Medulla oblongata (tissue), 1 donor: ENCODE measurements around the gene SPART.

Experiments used
- DNase-seq: peaks from one replicate; pipeline ENCODE4 v3.0.0-alpha.2; 2015; ENCODE audit errors: extremely low spot score

The SPART gene, protein sequence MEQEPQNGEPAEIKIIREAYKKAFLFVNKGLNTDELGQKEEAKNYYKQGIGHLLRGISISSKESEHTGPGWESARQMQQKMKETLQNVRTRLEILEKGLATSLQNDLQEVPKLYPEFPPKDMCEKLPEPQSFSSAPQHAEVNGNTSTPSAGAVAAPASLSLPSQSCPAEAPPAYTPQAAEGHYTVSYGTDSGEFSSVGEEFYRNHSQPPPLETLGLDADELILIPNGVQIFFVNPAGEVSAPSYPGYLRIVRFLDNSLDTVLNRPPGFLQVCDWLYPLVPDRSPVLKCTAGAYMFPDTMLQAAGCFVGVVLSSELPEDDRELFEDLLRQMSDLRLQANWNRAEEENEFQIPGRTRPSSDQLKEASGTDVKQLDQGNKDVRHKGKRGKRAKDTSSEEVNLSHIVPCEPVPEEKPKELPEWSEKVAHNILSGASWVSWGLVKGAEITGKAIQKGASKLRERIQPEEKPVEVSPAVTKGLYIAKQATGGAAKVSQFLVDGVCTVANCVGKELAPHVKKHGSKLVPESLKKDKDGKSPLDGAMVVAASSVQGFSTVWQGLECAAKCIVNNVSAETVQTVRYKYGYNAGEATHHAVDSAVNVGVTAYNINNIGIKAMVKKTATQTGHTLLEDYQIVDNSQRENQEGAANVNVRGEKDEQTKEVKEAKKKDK

DNA sequence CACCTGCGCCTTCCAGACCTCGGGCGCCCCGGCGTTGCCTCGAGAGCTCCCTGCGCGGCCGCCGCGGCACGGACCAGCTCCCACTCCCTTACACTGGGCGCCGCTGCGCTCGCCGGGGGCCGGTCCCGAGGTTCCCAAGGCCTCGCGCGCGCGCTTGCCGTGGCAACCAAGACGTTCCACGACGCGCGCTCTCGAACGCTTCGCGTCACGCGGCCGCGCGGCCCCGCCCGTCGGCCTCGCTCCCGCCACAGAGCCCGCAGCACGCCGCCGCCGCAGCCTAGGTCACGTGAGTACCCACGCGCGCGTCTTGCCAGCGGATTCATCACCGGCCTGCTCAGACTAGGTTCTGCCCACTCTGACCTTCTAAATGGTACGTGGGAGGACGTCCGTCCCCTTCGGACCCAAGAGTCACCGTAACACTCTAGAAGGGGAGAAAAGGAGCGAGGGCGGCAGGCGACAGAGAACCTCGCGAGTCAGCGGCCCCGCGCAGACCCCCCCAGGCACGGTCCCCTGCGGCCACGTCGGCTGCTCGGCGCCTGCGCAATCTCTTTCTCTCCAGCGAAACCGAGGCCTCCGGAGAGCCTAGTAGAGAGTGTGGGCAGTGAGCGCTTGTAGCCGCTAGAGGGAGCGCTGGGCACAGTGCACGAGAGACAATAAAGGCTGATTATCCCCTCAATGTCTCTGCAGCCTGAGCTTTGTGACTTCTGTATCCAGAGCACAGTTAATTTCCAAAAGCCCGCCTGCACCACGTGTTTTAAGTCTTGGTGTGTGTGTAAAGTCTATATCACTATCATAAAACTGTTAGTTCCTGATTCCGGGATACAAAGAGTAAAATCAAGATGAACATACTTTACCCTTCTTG is at the start of gene SPART:
SPART (minus strand) TSS at position 173 of the 862 bp plus-strand sequence. CDS start 10,564 bp downstream, outside the sequence.
- peak; percentile 98 for DNase-seq

DNA sequence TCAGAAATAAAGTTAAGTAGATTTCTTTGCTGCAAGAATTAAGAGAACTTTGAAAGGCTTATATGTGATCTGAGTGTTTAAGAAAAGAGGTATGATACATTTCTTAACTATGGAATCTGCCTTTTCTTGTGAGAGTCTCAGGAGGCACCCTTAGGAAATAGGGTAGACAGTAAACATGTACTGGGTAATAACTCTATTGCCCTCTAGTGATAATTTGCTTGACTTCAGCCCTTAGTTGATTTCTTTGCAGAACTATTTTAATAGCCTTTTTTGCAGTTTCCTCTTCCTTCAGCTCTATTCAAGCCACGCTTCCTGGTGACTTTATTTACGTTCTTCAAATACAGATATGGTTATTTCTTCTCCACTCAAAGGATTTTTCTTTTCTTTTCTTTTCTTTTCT is 49.1 kb upstream of the SPART start:
- DNase-seq, result peak; percentile 71

DNA sequence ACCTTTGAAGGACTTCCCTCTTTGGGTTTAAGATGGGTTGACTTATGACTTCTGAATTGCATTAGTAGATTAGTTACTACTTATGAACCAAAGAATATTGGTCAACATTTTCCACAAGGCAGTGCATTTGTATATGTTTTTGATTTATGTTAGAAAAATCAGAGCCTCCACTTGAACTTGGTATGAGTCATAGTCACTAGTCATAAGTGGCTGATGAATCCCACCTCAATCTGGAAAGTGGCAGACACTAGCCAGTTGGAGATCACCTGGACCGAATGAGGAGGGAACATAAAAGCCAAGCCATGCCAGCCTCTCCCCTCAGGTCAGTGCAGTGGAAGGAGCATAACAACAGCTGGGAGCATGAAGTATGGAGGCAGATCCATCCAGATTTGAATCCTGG is 39.3 kb upstream of the SPART start:
- no peak for DNase-seq

DNA sequence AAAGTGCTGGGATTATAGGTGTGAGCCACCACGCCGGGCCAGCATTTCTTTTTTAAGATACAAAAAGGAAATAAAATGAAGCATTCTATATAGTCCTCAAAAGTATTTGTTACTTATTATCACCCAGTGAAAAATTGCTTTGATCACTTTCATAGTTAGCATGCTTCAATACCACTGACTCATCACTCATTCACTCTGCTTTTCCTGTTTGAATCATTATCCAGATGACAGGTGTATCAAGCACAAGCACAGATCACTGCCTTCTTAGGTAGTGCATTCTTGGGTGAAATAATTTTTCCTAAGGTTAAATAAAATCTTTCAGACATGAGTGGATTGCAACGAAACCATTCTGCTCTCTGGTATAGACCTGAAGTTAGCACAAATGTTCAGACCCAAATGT is 35.8 kb upstream of the SPART start:
- DNase-seq, result no peak

DNA sequence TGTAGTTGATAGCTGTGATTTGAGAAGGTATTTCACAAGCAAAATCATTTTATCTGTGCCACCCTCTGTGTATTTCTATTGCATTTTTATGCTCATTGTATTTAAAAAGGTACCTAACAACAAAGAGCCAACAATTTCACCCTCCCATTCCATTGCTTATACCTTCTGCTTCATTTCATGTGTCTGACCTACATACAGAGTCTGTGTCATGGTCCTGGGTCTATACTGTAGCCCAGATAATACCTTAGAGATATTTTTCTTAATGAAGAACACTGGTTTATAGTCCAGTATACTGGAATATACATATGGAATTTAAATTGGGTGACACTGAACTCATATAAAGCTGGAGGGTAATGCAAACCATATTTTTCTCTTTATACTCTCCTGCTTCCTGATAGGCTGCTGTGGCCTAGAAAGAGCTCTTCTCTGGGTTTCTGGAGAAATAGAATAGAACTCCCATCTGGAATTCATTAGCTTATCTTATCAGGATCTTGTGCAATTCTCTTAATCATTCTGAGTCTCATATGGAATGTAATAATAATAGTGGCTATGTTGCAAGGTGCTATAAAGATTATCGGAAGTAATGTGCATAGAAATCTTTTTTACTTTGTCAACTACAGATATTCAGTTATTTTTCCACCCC is 31.8 kb upstream of the SPART start:
- no peak for DNase-seq

DNA sequence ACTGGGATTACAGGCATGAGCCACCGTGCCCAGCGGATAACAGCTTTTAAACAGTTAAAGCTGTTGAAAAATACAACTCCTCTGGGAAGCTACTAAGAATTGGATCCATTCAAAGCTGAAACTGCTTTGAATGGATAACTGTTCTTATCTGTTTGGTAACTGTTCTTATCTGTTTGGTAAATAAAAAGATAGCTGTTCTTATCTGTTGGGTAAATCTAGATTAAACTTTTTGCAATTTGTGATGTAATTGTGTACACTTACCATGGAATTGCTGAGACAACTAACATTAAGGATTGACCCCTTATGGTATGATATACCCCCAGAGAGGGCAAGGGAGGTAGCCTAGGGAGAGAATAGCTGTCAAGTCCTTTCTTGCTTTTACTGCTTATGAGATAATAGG is 27.9 kb upstream of the SPART start:
- no peak for DNase-seq

DNA sequence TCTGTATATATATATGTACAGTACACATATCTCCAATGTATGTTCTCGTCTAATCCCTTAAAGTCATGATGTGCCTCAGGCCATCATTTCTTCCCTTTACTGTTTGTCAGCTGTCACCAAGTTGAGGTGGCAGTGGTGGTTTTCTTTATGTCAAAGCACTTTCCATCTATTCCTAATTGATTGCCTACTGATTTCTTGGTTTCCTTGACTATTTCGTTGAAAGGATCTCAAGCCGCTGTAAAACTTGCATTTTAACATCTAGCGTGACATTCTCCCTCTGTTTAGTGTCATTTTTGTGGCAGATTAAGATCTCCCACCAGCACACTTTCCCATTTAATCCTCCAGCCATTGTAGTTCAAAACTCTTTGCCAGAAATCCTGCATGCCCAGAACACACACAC is 25.0 kb upstream of the SPART start:
- DNase-seq, result no peak

DNA sequence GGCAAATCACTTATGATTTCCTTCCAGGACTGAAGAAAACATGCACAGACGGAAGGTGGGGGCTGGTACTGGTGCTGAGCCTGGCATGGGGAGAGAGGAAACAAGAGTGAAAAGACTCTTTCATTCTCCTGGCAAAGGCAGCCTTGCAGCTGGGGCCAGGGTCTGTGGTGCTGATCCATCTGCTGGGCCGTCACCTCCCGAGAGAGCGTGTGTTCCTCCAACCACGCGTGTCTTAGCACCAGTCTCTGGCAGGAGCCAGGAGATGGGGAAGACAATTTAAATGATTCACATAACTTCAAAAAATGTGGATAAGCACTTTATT is 23.9 kb upstream of the SPART start:
- DNase-seq, result peak; percentile 90

DNA sequence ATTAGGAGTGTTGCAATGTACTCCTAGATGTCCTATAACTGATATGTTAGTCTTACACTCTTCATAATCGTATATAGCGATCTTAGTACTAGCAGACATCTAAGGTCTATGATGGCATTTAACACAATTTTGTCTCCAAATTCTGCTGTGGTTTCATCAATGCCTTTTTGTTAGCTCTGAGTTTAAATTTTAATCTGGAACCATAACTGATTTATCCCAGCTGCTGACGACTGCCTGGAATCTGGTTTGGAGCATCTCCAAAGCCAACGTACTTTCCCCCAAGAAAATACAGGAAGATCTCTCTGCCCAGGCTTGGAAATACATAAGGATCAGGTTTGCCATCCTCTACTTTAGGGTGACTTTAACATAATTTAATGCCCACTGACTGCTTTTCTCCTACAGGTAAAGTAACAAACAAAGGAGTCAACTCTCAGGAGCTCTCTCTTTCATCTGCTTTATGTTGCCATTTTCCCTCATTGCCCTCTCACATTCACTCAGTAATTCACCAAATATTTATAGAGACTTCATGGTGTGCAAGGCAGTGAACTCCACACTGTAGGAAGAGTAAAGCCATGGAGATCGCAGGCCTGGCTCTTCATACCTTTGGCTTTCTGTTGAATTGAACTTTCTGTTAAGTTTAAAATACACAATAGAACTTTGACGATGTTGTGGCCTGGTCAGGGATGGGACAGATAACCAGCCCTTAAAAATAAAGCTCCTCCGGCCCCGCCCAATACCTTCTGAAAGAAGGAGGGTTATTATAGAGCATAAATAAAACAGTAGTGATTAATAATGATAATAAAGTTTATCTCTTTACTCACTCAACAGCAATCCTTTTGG is 23.3 kb upstream of the SPART start:
- peak; percentile 47 for DNase-seq

DNA sequence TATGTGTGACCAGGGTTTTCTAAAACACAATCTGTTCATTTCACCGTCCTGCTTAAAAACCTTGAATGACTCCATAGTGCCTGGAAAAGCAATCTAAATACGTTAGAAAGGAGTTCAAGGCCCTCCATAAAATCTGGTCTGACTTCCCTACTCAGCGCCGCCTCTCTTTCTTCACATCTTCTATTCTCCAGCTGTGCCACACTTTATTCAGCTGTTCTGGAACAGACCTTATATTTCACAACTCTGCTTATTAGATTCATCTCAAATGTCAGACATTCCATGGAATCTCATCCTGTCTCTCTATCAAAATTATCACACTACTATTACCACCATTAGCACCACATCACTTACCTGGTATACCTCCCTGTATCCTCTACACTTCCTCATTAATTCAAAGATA is 19.8 kb upstream of the SPART start:
- no peak for DNase-seq

DNA sequence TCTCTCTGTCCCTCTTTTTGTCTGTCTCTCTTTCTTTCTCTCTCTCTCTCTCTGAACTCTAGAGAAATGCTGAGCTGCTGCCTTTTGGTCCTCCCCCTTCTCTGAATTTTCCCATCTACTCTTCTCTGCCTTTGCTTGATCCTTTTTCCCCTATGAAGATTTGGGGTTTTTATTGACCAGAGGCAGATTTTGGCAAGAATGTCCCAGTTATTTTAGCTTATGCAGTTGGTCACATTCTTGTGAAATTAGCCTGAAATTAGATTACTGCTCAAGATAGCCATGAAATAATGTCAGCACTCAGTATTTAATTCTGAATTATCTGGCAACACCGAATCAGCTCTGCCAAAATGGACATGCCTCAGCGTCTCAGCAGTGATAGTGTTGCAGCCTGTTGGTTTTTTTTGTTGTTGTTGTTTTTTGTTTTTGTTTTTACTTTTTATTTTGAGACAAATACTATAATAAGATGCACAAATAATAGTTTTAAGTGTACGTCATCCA is 17.2 kb upstream of the SPART start:
- no peak for DNase-seq

DNA sequence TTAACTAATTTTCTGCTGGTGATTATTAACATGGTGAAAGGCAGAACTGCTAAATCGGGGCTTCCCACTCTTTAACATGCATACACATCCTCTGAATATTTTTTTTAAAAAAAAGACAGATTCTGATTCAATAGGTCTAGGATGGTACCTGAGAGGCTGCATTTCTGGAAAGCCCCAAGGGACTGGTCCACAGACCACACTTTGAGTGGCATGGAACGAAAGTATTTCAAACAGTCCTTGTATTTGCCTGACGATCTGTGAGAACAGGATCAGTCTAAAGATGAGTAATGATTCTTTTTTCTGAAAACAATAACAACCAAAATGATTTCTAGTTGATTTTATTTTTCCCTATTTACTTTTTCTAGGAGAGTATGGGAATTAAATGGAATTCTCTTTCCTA is 16.7 kb upstream of the SPART start:
- DNase-seq, result no peak

DNA sequence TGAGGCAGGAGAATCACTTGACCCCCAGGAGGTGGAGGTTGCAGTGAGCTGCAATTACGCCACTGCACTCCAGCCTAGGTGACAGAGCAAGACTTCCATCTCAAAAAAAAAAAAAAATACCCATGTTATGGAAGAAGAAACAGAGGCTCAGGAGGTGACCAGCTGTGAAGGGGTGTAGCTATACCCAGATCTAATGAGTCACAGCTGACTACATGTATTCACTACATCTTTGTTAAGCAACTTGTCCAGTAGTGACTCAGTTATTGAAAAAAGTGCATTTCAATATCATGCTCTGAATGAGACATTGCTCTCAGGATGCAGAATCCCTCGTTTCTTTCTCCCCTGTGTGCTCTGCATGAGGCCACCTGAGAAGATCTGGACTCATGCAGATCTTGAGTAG is 16.1 kb upstream of the SPART start:
- no peak for DNase-seq

DNA sequence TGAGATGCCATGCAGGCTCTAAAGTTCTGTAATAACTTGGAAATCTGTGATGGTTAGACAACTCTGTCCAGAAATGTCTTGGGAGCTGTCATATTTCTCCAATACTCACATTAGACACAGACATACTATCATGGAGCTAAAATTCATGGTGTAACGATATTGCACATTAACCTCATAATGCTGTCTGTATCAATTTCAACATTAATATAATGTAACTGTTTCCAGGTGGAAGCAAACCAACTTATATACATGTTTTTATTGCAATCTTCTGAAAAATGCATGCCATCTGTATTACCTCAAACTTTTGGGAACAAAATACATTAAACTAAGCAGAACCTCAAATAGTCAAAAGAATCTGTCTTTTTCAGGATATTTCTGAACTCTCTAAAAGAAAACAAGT is 14.7 kb upstream of the SPART start:
- no peak for DNase-seq

DNA sequence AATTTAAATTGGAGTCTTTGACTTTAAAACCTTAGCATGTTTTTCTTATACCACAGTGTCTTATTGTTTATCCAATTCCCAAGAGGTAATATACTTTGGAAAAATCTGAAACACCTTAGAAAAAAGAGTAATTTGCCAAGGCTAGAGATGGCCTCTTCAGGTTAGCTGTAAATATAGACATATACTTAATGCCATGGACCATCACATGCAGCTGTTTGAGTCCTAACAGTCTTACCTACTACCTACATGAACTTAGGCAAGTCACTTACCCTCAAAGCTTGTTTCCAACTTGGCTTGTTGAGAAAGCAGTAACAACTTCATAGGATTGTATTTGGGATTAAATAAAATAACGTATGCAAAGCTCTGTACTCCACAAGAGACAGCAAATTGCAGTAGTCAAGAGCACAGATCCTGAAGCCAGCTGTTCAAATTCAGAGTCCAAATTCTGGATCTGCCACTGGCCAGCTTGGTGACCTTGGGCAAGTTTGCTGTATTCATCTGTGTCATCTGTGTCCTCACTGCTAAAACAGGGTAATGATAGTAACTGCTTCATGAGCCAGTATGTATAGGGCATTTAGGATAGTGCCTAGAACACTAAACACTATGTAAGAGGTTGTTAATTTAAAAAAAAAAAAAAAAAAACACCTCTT is 13.2 kb upstream of the SPART start:
- DNase-seq, result no peak

DNA sequence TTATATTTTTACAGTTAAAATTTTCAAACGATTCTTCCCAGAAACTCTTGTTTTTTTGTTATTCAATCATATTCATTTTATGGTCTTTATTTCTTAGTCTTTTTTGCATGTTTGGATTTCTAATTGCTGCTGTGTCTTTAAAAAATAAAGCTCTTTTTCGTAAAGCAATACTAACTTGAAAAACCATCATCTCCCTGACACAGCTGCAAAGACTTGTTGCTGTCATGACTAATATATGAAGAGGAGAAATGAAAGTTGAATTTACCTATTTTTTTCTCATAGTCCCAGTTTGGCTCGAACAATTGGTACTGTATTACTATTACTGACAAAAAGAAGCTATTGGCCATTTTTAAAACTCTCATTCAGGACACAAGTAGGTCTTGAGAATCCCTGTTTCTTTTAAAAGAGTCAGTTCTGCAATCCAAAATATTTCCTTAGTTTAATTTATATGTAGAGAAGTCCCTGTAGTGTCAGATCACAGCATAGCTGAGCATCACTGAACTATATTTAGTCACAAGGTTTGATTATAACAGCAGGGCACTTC is 12.1 kb upstream of the SPART start:
- DNase-seq, result no peak

DNA sequence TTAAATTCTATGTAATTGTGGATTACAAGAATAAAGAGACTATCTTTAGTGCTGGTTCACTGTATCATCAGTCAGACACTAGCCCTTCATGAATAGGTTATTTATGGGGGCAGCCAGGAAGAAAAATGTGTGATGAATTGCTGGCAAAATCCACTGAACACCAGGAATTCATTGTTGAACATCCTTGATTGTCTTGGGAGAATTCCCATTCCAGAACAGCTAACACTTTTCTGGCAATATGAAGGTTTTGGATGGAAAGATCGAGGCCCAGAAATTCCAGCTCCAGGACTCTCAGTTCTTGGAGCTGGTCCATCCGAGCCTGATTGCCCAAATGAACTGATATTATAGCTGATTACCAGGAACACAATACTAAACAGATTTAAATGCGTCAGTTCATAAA is 11.5 kb upstream of the SPART start:
- no peak for DNase-seq

DNA sequence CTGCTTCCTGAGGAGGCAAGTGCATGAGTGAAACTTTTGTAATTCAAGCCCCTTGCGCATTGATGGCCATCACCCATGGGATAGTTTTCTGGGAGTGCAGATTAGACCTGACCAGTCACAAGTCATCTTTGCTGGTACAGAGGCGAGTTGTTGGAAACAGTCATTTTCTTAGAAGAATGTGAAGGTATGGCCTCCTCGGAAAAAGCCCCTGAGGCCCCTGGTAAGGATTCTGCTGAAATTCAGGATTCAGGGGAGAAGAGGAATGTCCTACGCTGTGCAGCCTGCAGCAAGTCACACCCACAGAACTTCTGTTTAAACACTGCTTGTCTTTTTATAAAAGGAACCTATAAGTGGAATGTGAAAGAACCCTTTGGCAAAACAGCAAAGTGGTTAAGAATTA is 11.0 kb upstream of the SPART start:
- no peak for DNase-seq

DNA sequence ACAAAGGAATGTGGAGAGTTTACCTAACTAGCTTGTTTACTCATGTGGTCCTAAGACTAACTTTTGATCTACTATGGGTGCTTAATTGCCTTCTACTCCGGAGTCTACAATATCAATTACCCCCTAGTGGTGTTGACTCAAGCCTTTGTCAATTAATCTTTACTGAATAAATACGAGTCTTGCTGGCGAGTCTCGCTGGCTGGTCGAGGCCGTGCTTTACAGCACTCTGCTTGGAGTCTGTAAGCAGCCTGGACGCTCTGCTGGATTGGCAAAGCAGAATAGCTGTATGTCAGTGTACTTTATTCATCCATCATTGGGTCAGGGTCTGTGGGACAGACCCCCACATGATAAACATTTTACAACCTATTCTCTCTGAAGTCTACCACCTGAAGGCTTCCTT is 9.9 kb upstream of the SPART start:
- no peak for DNase-seq

DNA sequence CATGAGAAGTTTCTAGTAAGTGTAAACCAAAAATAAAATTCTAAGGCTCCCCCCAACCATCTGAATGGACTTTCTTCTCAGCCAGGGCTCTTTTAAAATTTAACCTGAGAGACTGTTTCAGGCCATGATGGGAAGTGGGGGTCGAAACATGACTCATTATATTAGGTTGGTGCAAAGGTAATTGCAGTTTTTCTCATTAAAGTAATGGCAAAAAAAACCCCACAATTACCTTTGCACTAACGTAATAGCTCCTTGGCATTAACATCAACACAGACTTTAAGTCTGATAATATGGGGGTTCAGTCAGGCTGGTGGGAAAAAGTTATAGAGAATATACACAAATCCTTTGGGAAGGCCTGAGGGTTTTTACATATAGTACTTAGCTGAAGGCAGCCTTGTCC is 9.4 kb upstream of the SPART start:
- no peak for DNase-seq
